Measurements from ENCODE around the gene DSG2.

DNA sequence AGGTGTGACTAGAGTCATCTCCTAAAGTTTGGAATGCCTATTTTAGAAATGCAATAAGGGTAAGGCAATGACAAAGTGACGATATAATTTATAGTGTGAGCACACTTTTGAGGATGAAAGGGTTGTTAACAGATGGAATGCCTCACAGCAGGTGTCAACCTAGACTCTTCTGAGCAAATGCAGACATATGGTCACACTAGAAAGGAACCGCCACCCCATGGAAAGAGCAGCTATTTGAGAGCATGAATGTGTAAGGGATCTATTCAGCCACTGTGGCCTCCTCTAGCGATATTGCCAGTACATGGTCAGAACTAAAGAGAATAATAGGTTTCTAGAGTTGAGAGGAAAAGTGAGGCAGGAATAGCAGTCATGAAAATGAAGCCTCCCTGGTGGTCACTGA is 18.5 kb downstream of the DSG2 start:
- TF ChIP-seq ZFP30 (CRISPR knock-in tag; IDR thresholded peaks at IDR 0.05), result no peak
- TF ChIP-seq, protein P1, sequence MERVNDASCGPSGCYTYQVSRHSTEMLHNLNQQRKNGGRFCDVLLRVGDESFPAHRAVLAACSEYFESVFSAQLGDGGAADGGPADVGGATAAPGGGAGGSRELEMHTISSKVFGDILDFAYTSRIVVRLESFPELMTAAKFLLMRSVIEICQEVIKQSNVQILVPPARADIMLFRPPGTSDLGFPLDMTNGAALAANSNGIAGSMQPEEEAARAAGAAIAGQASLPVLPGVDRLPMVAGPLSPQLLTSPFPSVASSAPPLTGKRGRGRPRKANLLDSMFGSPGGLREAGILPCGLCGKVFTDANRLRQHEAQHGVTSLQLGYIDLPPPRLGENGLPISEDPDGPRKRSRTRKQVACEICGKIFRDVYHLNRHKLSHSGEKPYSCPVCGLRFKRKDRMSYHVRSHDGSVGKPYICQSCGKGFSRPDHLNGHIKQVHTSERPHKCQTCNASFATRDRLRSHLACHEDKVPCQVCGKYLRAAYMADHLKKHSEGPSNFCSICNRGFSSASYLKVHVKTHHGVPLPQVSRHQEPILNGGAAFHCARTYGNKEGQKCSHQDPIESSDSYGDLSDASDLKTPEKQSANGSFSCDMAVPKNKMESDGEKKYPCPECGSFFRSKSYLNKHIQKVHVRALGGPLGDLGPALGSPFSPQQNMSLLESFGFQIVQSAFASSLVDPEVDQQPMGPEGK (CRISPR knock-in tag; IDR thresholded peaks at IDR 0.05; ENCODE audit: borderline replicate concordance), result no peak
- TF ChIP-seq PPARA (CRISPR knock-in tag; IDR thresholded peaks at IDR 0.05; ENCODE audit: borderline replicate concordance), result no peak
- no peak for TF ChIP-seq ZNF565 (CRISPR knock-in tag; conservative IDR thresholded peaks at IDR 0.05; ENCODE audit: low read depth)
- TF ChIP-seq ZNF8 (CRISPR knock-in tag; IDR thresholded peaks at IDR 0.05), result no peak
- TF ChIP-seq GLIS3 (CRISPR knock-in tag; IDR thresholded peaks at IDR 0.05), result no peak
- TF ChIP-seq, protein P2, sequence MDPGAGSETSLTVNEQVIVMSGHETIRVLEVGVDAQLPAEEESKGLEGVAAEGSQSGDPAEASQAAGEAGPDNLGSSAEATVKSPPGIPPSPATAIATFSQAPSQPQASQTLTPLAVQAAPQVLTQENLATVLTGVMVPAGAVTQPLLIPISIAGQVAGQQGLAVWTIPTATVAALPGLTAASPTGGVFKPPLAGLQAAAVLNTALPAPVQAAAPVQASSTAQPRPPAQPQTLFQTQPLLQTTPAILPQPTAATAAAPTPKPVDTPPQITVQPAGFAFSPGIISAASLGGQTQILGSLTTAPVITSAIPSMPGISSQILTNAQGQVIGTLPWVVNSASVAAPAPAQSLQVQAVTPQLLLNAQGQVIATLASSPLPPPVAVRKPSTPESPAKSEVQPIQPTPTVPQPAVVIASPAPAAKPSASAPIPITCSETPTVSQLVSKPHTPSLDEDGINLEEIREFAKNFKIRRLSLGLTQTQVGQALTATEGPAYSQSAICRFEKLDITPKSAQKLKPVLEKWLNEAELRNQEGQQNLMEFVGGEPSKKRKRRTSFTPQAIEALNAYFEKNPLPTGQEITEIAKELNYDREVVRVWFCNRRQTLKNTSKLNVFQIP (CRISPR knock-in tag; IDR thresholded peaks at IDR 0.05; ENCODE audit: borderline replicate concordance, low read depth), result no peak
- no peak for TF ChIP-seq ISL1 (CRISPR knock-in tag; IDR thresholded peaks at IDR 0.05)
- TF ChIP-seq RARB (CRISPR knock-in tag; IDR thresholded peaks at IDR 0.05), result no peak
- TF ChIP-seq SNAI2 (CRISPR knock-in tag; IDR thresholded peaks at IDR 0.05), result no peak
- no peak for TF ChIP-seq BACH2 (CRISPR knock-in tag; IDR thresholded peaks at IDR 0.05; ENCODE audit: borderline replicate concordance)
